ENCODE data around the gene STMN1.

- TF ChIP-seq, protein P1, sequence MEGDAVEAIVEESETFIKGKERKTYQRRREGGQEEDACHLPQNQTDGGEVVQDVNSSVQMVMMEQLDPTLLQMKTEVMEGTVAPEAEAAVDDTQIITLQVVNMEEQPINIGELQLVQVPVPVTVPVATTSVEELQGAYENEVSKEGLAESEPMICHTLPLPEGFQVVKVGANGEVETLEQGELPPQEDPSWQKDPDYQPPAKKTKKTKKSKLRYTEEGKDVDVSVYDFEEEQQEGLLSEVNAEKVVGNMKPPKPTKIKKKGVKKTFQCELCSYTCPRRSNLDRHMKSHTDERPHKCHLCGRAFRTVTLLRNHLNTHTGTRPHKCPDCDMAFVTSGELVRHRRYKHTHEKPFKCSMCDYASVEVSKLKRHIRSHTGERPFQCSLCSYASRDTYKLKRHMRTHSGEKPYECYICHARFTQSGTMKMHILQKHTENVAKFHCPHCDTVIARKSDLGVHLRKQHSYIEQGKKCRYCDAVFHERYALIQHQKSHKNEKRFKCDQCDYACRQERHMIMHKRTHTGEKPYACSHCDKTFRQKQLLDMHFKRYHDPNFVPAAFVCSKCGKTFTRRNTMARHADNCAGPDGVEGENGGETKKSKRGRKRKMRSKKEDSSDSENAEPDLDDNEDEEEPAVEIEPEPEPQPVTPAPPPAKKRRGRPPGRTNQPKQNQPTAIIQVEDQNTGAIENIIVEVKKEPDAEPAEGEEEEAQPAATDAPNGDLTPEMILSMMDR (IDR thresholded peaks at IDR 0.05): no peak
- TF ChIP-seq POLR2A (IDR thresholded peaks at IDR 0.05): no peak
Observed at GRCh38 chr1:25856856-25857255, 49.4 kb downstream of the STMN1 start.
